Gastroesophageal sphincter (tissue), 3 donors: ENCODE data around the gene TMEM125.

Source experiments
- CTCF ChIP-seq, 4 experiments: fragments of 200-600 bp in 2 of 4; fragments of 450-650 bp in 2 of 4; sonication (generic) in 1 of 4; IDR thresholded peaks; one replicate each; pipeline ENCODE4 v1.5.1; 2017 to 2019; ENCODE audit warnings: antibody characterized with exemption in 4 of 4, mild to moderate bottlenecking in 2 of 4, moderate library complexity in 2 of 4
- EP300 ChIP-seq: sonication (generic); formaldehyde crosslinking; IDR thresholded peaks from one replicate; pipeline ENCODE4 v1.6.1; 2017; ENCODE audit warnings: antibody characterized with exemption, mild to moderate bottlenecking
- POLR2A ChIP-seq, 2 donors: fragments of 450-650 bp; IDR thresholded peaks; one replicate each; pipeline ENCODE4 v1.6.1; 2017; ENCODE audit warnings: antibody characterized with exemption in 2 of 2, mild to moderate bottlenecking in 2 of 2, moderate library complexity in 1 of 2
- POLR2AphosphoS5 ChIP-seq: sonication (generic); formaldehyde crosslinking; IDR thresholded peaks from one replicate; pipeline ENCODE4 v1.6.1; 2017; ENCODE audit warnings: antibody characterized with exemption

- no peak for TF ChIP-seq CTCF (IDR thresholded peaks at IDR 0.05)
- no peak for TF ChIP-seq POLR2A (IDR thresholded peaks at IDR 0.05)
- TF ChIP-seq EP300 = no peak
- TF ChIP-seq POLR2AphosphoS5 = no peak
Observed at GRCh38 chr1:43284546-43285110, 14.8 kb downstream of the TMEM125 start.
